Activated CD4-positive, alpha-beta T cell treated with anti-CD3 and anti-CD28 coated beads, Interleukin-2, amount 10 ng/mL, durations not matched to agents 7 days and 5 days (primary cell): ENCODE measurements around the gene WASF2. TPM values are rescaled to one million over a fixed set of nuclear protein-coding genes. Genes with fewer than 3 reads are reported as not detected.
A peak's percentile ranks its signal among the peaks of the same experiment; 100 is the strongest.
"Not testable (repeated sequence)": the region's sequence is repeated elsewhere in the genome, so short reads cannot be mapped to it uniquely, and the experiment has no call there.

Experiments used
- CTCF ChIA-PET: fragments of 350-600 bp; sonication (Branson Sonifier 250); formaldehyde crosslinking; loops from one replicate; lab custom pipeline; 2021; ENCODE audit warnings: antibody characterized with exemption; lab: Charles Lee
- POLR2A ChIA-PET: fragments of 350-600 bp; sonication (Branson Sonifier 250); formaldehyde crosslinking; loops from one replicate; lab custom pipeline; 2021; ENCODE audit warnings: antibody characterized with exemption; lab: Charles Lee
- DNase-seq: peaks from one replicate; pipeline ENCODE4 v3.0.0-alpha.2; 2020
- H3K27ac Mint-ChIP-seq: one replicate; pipeline ENCODE4 v1.8.0; 2021; ENCODE audit warnings: mild to moderate bottlenecking, moderate library complexity, mixed read lengths
- H3K27me3 Mint-ChIP-seq: one replicate; pipeline ENCODE4 v1.8.0; 2021; ENCODE audit warnings: mixed read lengths
- H3K36me3 Mint-ChIP-seq: one replicate; pipeline ENCODE4 v1.8.0; 2021; ENCODE audit warnings: low read depth, mixed read lengths
- H3K4me1 Mint-ChIP-seq: one replicate; pipeline ENCODE4 v1.8.0; 2021; ENCODE audit warnings: mixed read lengths
- H3K4me3 Mint-ChIP-seq: one replicate; pipeline ENCODE4 v1.8.0; 2021; ENCODE audit warnings: mild to moderate bottlenecking, moderate library complexity, mixed read lengths
- H3K9me3 Mint-ChIP-seq: one replicate; pipeline ENCODE4 v1.8.0; 2021; ENCODE audit warnings: mixed read lengths
- total RNA-seq, 2 experiments: library from RNA; stranded (reverse); gene quantifications; one replicate each; pipeline ENCODE4 v1.2.3, GENCODE V29; 2021

The WASF2 gene
- total RNA-seq, 2 experiments from 2014 or later = 137 to 143 TPM

- Mint-ChIP-seq H3K4me1 (peaks cover 15% of the 10 kb centered on the region), H3K4me3 (no peak overlapping the region), H3K9me3 (no peaks in the 10 kb centered on the region), H3K27ac (peak overlapping the region; percentile 31), H3K36me3 (no peaks in the 10 kb centered on the region), H3K27me3 (no peaks in the 10 kb centered on the region)
- ChIA-PET CTCF (interaction anchor here (0.6 to 6.1 kb wide), 30 partner anchors 10 to 467 kb away, joined by 3 to 112 read pairs (median 5); partner anchors contain the start of genes CD164L2 and MAP3K6), POLR2A (no interaction called here)
- DNase-seq = no peak
Measured at GRCh38 chr1:27394925-27395324, 95.0 kb downstream of the WASF2 start.

GRCh38 chr1:27394282-27394658 is 95.7 kb downstream of the WASF2 start:
- POLR2A ChIA-PET = no interaction called here
- DNase-seq = no peak
- H3K9me3 Mint-ChIP-seq = no peaks in the 10 kb centered on the region
- peaks cover 5% of the 10 kb centered on the region for H3K27me3 Mint-ChIP-seq
- H3K36me3 Mint-ChIP-seq = no peaks in the 10 kb centered on the region
- CTCF ChIA-PET = interaction anchor here (0.6 to 6.1 kb wide), 23 partner anchors 10 to 467 kb away, joined by 3 to 112 read pairs (median 5); partner anchors contain the start of genes CD164L2 and MAP3K6
- H3K4me3 Mint-ChIP-seq = no peak overlapping the region
- H3K4me1 Mint-ChIP-seq = peaks cover 15% of the 10 kb centered on the region
- H3K27ac Mint-ChIP-seq = no peak overlapping the region

GRCh38 chr1:27393641-27394281 is 96.2 kb downstream of the WASF2 start:
- H3K36me3 Mint-ChIP-seq = no peaks in the 10 kb centered on the region
- POLR2A ChIA-PET = no interaction called here
- peaks cover 5% of the 10 kb centered on the region for H3K27me3 Mint-ChIP-seq
- no peaks in the 10 kb centered on the region for H3K9me3 Mint-ChIP-seq
- no peak for DNase-seq
- CTCF ChIA-PET = interaction anchor here (0.9 to 6.1 kb wide), 6 partner anchors 27 to 214 kb away, joined by 4 to 112 read pairs (median 10); partner anchors contain the start of gene MAP3K6
- peaks cover 15% of the 10 kb centered on the region for H3K4me1 Mint-ChIP-seq
- H3K4me3 Mint-ChIP-seq = peak overlapping the region; percentile 64
- no peak overlapping the region for H3K27ac Mint-ChIP-seq

GRCh38 chr1:27392778-27393635 is 97.0 kb downstream of the WASF2 start:
- Mint-ChIP-seq H3K4me1 (peaks cover 15% of the 10 kb centered on the region), H3K9me3 (no peaks in the 10 kb centered on the region), H3K36me3 (no peaks in the 10 kb centered on the region), H3K4me3 (peak overlapping the region; percentile 64), H3K27me3 (peaks cover 8% of the 10 kb centered on the region), H3K27ac (peak overlapping the region; percentile 19)
- ChIA-PET CTCF (interaction anchor here (6.1 kb wide), 1 partner anchor 94 kb away, joined by 112 read pairs; no protein-coding TSS in a partner anchor), POLR2A (no interaction called here)
- no peak for DNase-seq

GRCh38 chr1:27392096-27392777 is 97.7 kb downstream of the WASF2 start, which contains the start of gene GPR3:
Gene GPR3 (plus strand): TSS chr1:27392622. CDS start chr1:27393799, 1,177 bp downstream.
- Mint-ChIP-seq H3K27ac (peak within 1 kb of the TSS; percentile 87), H3K4me3 (peak within 1 kb of the TSS; percentile 64), H3K4me1 (peaks cover 15% of the 10 kb centered on the region), H3K27me3 (peaks cover 8% of the 10 kb centered on the region), H3K9me3 (no peaks in the 10 kb centered on the region), H3K36me3 (no peaks in the 10 kb centered on the region)
- CTCF ChIA-PET = interaction anchor here (1.0 to 3.2 kb wide), 7 partner anchors 9 to 96 kb away, joined by 4 to 28 read pairs (median 7); partner anchors contain the start of gene MAP3K6
- POLR2A ChIA-PET = no interaction called here
- peak; percentile 94 for DNase-seq

GRCh38 chr1:27391511-27392095 is 98.4 kb downstream of the WASF2 start:
- ChIA-PET CTCF (interaction anchor here (0.6 to 3.2 kb wide), 13 partner anchors 10 to 271 kb away, joined by 3 to 28 read pairs (median 4); partner anchors contain the start of gene MAP3K6), POLR2A (no interaction called here)
- Mint-ChIP-seq H3K27ac (no peak overlapping the region), H3K27me3 (peaks cover 8% of the 10 kb centered on the region), H3K4me1 (peaks cover 15% of the 10 kb centered on the region), H3K4me3 (peak overlapping the region; percentile 64), H3K9me3 (no peaks in the 10 kb centered on the region), H3K36me3 (no peaks in the 10 kb centered on the region)
- no peak for DNase-seq

GRCh38 chr1:27388337-27389005 is 101.5 kb downstream of the WASF2 start:
- H3K27ac Mint-ChIP-seq = no peak overlapping the region
- ChIA-PET CTCF (interaction anchor here (0.7 to 3.8 kb wide), 9 partner anchors 11 to 92 kb away, joined by 3 to 33 read pairs (median 5); partner anchors contain the start of gene SYTL1), POLR2A (interaction anchor here (0.7 kb wide), 1 partner anchor 14 kb away, joined by 9 read pairs; the partner anchor contains the start of gene FCN3)
- peaks cover 15% of the 10 kb centered on the region for H3K4me1 Mint-ChIP-seq
- no peaks in the 10 kb centered on the region for H3K9me3 Mint-ChIP-seq
- H3K36me3 Mint-ChIP-seq = no peaks in the 10 kb centered on the region
- H3K4me3 Mint-ChIP-seq = no peak overlapping the region
- DNase-seq = peak; percentile 82
- H3K27me3 Mint-ChIP-seq = peaks cover 13% of the 10 kb centered on the region

- POLR2A ChIA-PET, H3K36me3 Mint-ChIP-seq, DNase-seq, H3K4me3 Mint-ChIP-seq, H3K4me1 Mint-ChIP-seq, H3K9me3 Mint-ChIP-seq, H3K27ac Mint-ChIP-seq: not testable (repeated sequence)
- CTCF ChIA-PET = interaction anchor here (1.1 kb wide), 1 partner anchor 10 kb away, joined by 4 read pairs; no protein-coding TSS in a partner anchor
- H3K27me3 Mint-ChIP-seq = peaks cover 16% of the 10 kb centered on the region
Measured at GRCh38 chr1:27384797-27385196, 105.2 kb downstream of the WASF2 start.

- H3K27ac Mint-ChIP-seq = no peak overlapping the region
- H3K27me3 Mint-ChIP-seq = peaks cover 11% of the 10 kb centered on the region
- no peak overlapping the region for H3K4me3 Mint-ChIP-seq
- no peak for DNase-seq
- H3K4me1 Mint-ChIP-seq = no peaks in the 10 kb centered on the region
- no peaks in the 10 kb centered on the region for H3K36me3 Mint-ChIP-seq
- POLR2A ChIA-PET = no interaction called here
- H3K9me3 Mint-ChIP-seq = no peaks in the 10 kb centered on the region
- CTCF ChIA-PET = interaction anchor here (0.5 to 1.1 kb wide), 3 partner anchors 11 to 884 kb away, joined by 3 to 4 read pairs (median 3); no protein-coding TSS in a partner anchor
Measured at GRCh38 chr1:27383661-27384060, 106.3 kb downstream of the WASF2 start.

- peak; percentile 39 for DNase-seq
- H3K4me1 Mint-ChIP-seq = no peaks in the 10 kb centered on the region
- H3K27ac Mint-ChIP-seq = peak within 1 kb of the TSS; percentile 64
- H3K9me3 Mint-ChIP-seq = no peaks in the 10 kb centered on the region
- POLR2A ChIA-PET = no interaction called here
- CTCF ChIA-PET = interaction anchor here (0.5 to 2.4 kb wide), 9 partner anchors 11 to 884 kb away, joined by 3 to 8 read pairs (median 6); partner anchors contain the start of gene MAP3K6
- peaks cover 9% of the 10 kb centered on the region for H3K27me3 Mint-ChIP-seq
- no peak within 1 kb of the TSS for H3K4me3 Mint-ChIP-seq
- no peaks in the 10 kb centered on the region for H3K36me3 Mint-ChIP-seq
Measured at GRCh38 chr1:27383039-27383605, 106.8 kb downstream of the WASF2 start, which contains the start of gene CD164L2. Gene CD164L2 (minus strand): TSS chr1:27383333. CDS start chr1:27383239, 94 bp downstream.
